ENCODE measurements around the gene SMCHD1. TPM values are rescaled to one million over a fixed set of nuclear protein-coding genes. Genes with fewer than 3 reads are reported as not detected.

SMCHD1 gene
- total RNA-seq (2014; rRNA removed; shearing (Covaris generic); ENCODE audit: low replicate concordance), result 11.6 and 31.6 TPM in 2 replicates

GRCh38 chr18:2655178-2655953 is at the start of gene SMCHD1:
SMCHD1 (plus strand) TSS chr18:2655726; CDS start chr18:2656076, 350 bp downstream.
- peak; percentile 87 for DNase-seq (ENCODE audit: low read depth)
- in situ Hi-C loops (cut with HindIII; ENCODE audit: low pct_unique_long_range_greater_than_20kb, low sequenced_read_pairs), result no loop called here

GRCh38 chr18:2606335-2606734 is 49.2 kb upstream of the SMCHD1 start:
- in situ Hi-C loops (cut with HindIII; ENCODE audit: low pct_unique_long_range_greater_than_20kb, low sequenced_read_pairs), result no loop called here
- no peak for DNase-seq (ENCODE audit: low read depth)

GRCh38 chr18:2609604-2610003 is 45.9 kb upstream of the SMCHD1 start:
- no peak for DNase-seq (ENCODE audit: low read depth)
- in situ Hi-C loops (cut with HindIII; ENCODE audit: low pct_unique_long_range_greater_than_20kb, low sequenced_read_pairs), result no loop called here

- DNase-seq (ENCODE audit: low read depth), result no peak
- in situ Hi-C loops (cut with HindIII; ENCODE audit: low pct_unique_long_range_greater_than_20kb, low sequenced_read_pairs), result no loop called here
Observed at GRCh38 chr18:2610549-2610948, 45.0 kb upstream of the SMCHD1 start.

- no peak for DNase-seq (ENCODE audit: low read depth)
- in situ Hi-C loops (cut with HindIII; ENCODE audit: low pct_unique_long_range_greater_than_20kb, low sequenced_read_pairs), result no loop called here
Observed at GRCh38 chr18:2612996-2613395, 42.5 kb upstream of the SMCHD1 start.

GRCh38 chr18:2617401-2617998 is 38.0 kb upstream of the SMCHD1 start:
- DNase-seq (ENCODE audit: low read depth), result no peak
- in situ Hi-C loops (cut with HindIII; ENCODE audit: low pct_unique_long_range_greater_than_20kb, low sequenced_read_pairs), result no loop called here

- in situ Hi-C loops (cut with HindIII; ENCODE audit: low pct_unique_long_range_greater_than_20kb, low sequenced_read_pairs), result no loop called here
- DNase-seq (ENCODE audit: low read depth), result no peak
Observed at GRCh38 chr18:2618009-2618408, 37.5 kb upstream of the SMCHD1 start.

- in situ Hi-C loops (cut with HindIII; ENCODE audit: low pct_unique_long_range_greater_than_20kb, low sequenced_read_pairs), result no loop called here
- no peak for DNase-seq (ENCODE audit: low read depth)
Observed at GRCh38 chr18:2625217-2625616, 30.3 kb upstream of the SMCHD1 start.

- in situ Hi-C loops (cut with HindIII; ENCODE audit: low pct_unique_long_range_greater_than_20kb, low sequenced_read_pairs), result no loop called here
- peak; percentile 30 for DNase-seq (ENCODE audit: low read depth)
Observed at GRCh38 chr18:2627821-2628276, 27.7 kb upstream of the SMCHD1 start.

- in situ Hi-C loops (cut with HindIII; ENCODE audit: low pct_unique_long_range_greater_than_20kb, low sequenced_read_pairs), result no loop called here
- no peak for DNase-seq (ENCODE audit: low read depth)
Observed at GRCh38 chr18:2629003-2629402, 26.5 kb upstream of the SMCHD1 start.

GRCh38 chr18:2635586-2635985 is 19.9 kb upstream of the SMCHD1 start:
- no peak for DNase-seq (ENCODE audit: low read depth)
- in situ Hi-C loops (cut with HindIII; ENCODE audit: low pct_unique_long_range_greater_than_20kb, low sequenced_read_pairs), result no loop called here

- no peak for DNase-seq (ENCODE audit: low read depth)
- in situ Hi-C loops (cut with HindIII; ENCODE audit: low pct_unique_long_range_greater_than_20kb, low sequenced_read_pairs), result no loop called here
Observed at GRCh38 chr18:2636126-2636631, 19.3 kb upstream of the SMCHD1 start.

GRCh38 chr18:2641638-2642037 is 13.9 kb upstream of the SMCHD1 start:
- in situ Hi-C loops (cut with HindIII; ENCODE audit: low pct_unique_long_range_greater_than_20kb, low sequenced_read_pairs), result no loop called here

GRCh38 chr18:2642771-2643170 is 12.8 kb upstream of the SMCHD1 start:
- no peak for DNase-seq (ENCODE audit: low read depth)
- in situ Hi-C loops (cut with HindIII; ENCODE audit: low pct_unique_long_range_greater_than_20kb, low sequenced_read_pairs), result no loop called here

More at GRCh38 chr18:2641638-2642037, 13.9 kb upstream of the SMCHD1 start:
- no peak for DNase-seq (ENCODE audit: low read depth)

GRCh38 chr18:2644535-2644934 is 11.0 kb upstream of the SMCHD1 start:
- in situ Hi-C loops (cut with HindIII; ENCODE audit: low pct_unique_long_range_greater_than_20kb, low sequenced_read_pairs), result no loop called here
- DNase-seq (ENCODE audit: low read depth), result no peak

- in situ Hi-C loops (cut with HindIII; ENCODE audit: low pct_unique_long_range_greater_than_20kb, low sequenced_read_pairs), result no loop called here
Observed at GRCh38 chr18:2651981-2652380, 3.5 kb upstream of the SMCHD1 start.

GRCh38 chr18:2653467-2653866 is 2.1 kb upstream of the SMCHD1 start:
- no peak for DNase-seq (ENCODE audit: low read depth)
- in situ Hi-C loops (cut with HindIII; ENCODE audit: low pct_unique_long_range_greater_than_20kb, low sequenced_read_pairs), result no loop called here

More at GRCh38 chr18:2651981-2652380, 3.5 kb upstream of the SMCHD1 start:
- no peak for DNase-seq (ENCODE audit: low read depth)

- in situ Hi-C loops (cut with HindIII; ENCODE audit: low pct_unique_long_range_greater_than_20kb, low sequenced_read_pairs), result no loop called here
- DNase-seq (ENCODE audit: low read depth), result peak; percentile 28
Observed at GRCh38 chr18:2654169-2654927, 1.2 kb upstream of the SMCHD1 start.

- in situ Hi-C loops (cut with HindIII; ENCODE audit: low pct_unique_long_range_greater_than_20kb, low sequenced_read_pairs), result no loop called here
- DNase-seq (ENCODE audit: low read depth), result no peak
Observed at GRCh38 chr18:2654928-2655177, 673 bp upstream of the SMCHD1 start.
